Left hindlimb (tissue), 1 donor: ENCODE data around the gene ZMAT3.
A peak's percentile ranks its signal among the peaks of the same experiment; 100 is the strongest.
"Not testable (repeated sequence)": the region's sequence is repeated elsewhere in the genome, so short reads cannot be mapped to it uniquely, and the experiment has no call there.

Source experiments
- DNase-seq: peaks from one replicate; pipeline ENCODE4 v3.0.0-alpha.2; 2018

Gene ZMAT3

GRCh38 chr3:179071323-179072099, at the start of gene ZMAT3:
ZMAT3 (minus strand) TSS chr3:179071809; CDS start chr3:179067752, 4,057 bp downstream.
- peak; percentile 90 for DNase-seq

DNA sequence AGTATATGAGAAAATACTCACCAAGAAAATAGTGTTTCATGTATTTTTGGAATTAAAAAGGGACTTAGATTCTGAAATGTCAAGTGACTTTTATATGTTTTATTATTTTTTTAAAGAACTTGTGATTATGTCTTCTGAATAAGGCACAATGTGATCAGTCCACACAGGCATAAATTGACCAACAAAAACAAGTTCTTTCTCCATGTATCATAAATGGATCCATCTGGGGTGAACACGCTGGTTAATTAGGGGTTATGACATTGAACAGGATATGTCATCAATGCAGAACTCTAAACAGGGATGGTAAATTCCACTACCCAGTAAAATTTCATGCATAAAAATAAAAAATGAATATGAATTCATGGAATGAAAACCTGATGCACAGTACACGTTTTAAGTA, 45.2 kb upstream of the ZMAT3 start:
- no peak for DNase-seq

- DNase-seq = not testable (repeated sequence)
Measured at GRCh38 chr3:179115444-179115843, 43.8 kb upstream of the ZMAT3 start.

DNA sequence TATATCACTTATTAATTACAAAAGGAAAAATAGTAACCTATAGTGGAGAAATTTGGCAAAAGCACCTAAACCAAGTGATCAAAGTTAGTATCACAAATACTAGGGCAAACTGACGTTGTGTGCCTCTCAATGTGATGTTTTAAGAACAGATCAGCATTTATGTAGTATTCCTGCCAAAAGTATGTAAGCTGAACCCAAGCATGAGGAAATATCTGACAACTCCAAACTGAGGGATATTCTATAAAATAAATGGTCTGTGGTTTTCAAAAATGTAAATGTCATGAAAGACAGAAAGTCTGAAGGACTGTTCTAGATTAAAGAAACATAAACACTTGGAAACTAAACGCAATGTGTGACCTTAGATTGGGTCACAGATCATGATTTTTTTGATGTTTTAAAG, 42.3 kb upstream of the ZMAT3 start:
- DNase-seq = no peak

GRCh38 chr3:179108086-179108485, 36.5 kb upstream of the ZMAT3 start:
- DNase-seq = no peak

DNA sequence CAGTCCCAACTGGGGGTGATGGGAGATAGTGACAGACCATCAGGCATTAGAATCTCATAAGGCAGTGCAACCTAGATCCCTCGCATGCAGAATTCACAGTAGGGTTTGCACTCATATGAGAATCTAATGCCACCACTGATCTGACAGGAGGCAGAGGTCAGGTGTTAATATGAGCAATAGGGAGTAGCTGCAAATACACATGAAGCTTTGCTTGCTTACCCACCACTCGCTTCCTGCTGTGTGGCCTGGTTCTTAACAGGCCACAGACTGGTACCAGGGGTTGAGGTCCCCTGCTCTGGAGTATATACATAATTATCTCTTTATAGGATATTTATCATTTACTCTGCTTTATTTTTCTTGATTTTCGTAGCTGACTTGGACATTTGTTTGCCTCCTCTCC, 36.0 kb upstream of the ZMAT3 start:
- DNase-seq = no peak

DNA sequence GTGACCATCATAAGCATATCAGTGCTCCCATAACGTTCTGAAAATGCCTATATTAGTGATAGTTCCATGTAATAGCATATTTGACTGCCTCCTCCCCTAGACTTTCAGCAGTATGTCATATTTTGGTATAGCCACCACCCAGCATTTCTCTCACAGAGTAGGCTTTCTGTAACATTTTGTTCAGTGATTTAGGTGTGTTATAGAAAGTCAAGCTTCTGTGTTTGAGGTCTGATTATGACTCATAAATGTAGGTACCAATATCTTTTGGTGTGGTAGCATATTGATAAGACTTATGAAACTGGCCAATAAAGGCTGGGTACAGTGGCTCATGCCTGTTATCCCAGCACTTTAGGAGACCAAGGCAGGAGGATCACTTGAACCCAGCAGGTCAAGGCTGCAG, 34.3 kb upstream of the ZMAT3 start:
- DNase-seq = no peak

- DNase-seq = no peak
Measured at GRCh38 chr3:179100652-179101051, 29.0 kb upstream of the ZMAT3 start.

DNA sequence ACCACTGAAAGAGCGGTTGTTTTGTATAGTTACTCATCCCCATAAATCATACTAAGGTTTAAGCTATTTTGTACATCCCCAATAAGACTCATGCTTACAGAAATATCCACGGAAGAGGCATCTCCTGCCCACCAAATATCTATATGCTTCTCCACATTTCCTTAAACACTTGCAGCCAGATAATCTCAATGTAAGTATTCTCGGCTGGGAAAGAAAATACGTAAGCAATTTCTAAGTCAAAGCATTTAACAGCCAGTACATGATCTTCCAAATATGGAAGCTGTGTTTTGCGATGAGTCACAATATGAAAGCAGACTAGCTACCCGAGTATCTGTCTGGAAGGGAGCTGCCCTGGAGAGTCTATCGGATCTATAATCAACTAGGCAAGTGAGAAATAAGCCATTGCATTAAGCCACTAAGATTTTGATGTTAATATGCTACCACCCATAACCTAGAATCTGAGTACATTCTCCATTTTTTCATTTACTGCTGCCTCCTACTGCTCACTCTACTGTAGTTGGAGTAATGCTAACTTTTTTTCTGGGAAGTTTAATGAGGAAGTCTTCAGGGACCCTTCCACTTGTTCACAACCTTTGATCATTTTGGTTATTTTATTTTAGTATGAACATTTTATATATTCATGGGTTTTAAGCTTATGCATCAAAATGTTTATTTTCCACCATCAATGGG, 26.9 kb upstream of the ZMAT3 start:
- DNase-seq = no peak

- no peak for DNase-seq
Measured at GRCh38 chr3:179093807-179094206, 22.2 kb upstream of the ZMAT3 start.

DNA sequence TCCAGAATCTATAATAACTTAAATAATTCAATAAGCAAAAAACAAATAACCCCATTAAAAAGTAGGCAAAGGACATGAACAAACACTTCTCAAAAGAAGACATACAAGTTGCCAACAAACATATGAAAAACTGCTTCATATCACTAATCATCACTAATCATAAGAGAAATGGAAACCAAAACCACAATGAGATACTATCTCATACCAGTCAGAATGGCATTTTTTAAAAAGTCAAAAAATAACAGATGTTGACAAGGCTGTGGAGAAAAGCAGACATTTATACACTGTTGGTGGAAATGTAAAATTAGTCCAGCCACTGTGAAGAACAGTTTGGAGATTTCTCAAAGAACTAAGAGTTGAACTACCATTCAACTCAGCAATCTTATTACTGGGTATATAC, 19.5 kb upstream of the ZMAT3 start:
- DNase-seq = no peak

DNA sequence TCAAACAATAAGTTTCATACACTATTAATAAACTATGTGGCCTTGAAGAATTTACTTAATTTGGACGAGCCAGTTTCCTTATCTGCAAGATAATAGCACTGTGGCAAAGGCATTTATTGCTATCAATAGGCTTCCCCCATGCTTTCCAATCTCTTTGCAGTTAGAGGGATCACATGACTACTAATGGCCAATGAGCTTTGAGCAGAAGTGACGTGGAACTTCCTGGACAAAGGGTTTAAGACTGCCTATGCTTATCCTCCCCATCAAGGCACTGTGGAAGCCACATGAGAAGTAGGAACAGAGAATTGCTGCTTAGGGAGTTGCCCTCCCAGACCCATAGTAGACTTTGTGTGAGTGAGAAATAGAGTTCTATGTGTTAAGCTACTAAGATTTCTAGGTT, 16.7 kb upstream of the ZMAT3 start:
- DNase-seq = no peak

GRCh38 chr3:179083977-179084376, 12.4 kb upstream of the ZMAT3 start:
- DNase-seq = no peak

- no peak for DNase-seq
Measured at GRCh38 chr3:179082416-179082815, 10.8 kb upstream of the ZMAT3 start.

DNA sequence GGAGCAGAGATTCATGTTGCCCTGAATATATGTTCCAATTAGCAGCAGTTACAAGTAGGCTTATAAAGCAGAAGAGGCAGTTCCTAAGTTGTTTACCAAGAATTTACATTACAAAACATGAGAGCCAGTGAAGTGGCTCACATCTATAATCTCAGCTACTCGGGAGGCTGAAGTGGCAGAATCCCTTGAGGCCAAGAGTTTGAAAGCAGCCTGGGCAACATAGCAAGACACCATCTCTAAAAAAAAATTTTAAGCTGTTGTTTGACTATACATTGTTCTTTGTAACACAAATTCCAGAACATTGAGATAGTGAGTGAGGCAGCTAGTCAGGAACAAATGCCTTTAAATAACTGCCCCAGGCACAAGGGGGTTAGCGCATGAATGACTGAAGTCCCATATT, 10.3 kb upstream of the ZMAT3 start:
- no peak for DNase-seq

GRCh38 chr3:179079537-179079936, 7.9 kb upstream of the ZMAT3 start:
- DNase-seq = no peak

DNA sequence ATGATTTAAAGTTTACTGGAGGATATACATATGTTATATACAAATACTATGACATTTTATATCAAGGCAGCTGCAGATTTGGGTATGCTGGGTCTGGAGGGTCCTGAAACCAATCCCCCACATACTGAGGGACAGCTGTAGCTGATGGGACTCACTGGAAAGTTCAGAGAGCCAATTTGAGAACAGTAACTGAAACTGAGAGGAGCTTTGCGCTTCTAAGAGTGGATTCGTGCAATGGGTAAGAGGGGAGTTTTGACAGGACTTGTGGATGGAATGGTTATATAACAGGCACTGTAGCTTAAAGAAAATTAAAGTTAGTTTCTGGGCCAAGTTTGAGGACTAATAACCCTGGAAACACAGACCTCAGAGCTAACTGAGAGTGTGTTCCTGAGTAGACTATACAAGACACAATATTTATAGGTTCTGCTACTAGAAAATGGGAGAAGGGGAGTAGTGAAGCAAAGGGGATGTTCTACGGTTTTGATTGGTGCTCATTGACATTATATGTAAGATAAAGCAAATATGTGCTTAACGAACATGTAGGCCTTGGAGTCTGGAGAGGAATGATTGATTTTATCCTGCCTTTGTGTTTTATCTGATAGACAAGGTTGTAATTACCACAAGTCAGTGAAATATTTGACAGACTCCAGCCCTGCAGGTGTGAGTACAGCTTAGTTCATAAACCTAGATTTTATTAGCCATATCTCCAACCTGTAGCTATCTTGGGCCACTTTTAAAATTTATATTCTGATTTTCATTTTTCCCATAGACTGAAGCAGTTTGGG, 4.8 kb upstream of the ZMAT3 start:
- DNase-seq = no peak

DNA sequence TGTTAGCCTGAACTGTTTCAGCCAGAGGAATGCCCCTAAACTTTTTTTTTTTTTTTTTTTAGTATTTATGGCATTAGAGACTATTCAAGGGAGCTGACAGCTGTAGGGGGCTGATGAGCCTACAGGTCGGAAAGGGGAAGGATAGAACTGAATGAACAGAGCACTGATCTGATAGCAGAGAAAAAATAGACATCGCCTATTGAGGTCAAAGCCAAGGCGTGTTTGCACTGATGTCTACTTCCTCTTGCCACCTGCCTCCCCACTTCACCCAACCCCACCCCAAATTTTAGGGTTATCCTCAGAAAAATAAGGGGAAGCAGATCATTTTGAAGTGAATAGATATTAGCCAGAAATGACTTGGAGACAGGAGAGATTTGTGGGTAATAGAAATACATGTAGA, 3.0 kb upstream of the ZMAT3 start:
- no peak for DNase-seq

- no peak for DNase-seq
Measured at GRCh38 chr3:179073816-179074215, 2.2 kb upstream of the ZMAT3 start.

GRCh38 chr3:179072100-179072438, 460 bp upstream of the ZMAT3 start:
- DNase-seq = peak; percentile 48

- DNase-seq = no peak
Measured at GRCh38 chr3:179071027-179071322, 634 bp downstream of the ZMAT3 start.

DNA sequence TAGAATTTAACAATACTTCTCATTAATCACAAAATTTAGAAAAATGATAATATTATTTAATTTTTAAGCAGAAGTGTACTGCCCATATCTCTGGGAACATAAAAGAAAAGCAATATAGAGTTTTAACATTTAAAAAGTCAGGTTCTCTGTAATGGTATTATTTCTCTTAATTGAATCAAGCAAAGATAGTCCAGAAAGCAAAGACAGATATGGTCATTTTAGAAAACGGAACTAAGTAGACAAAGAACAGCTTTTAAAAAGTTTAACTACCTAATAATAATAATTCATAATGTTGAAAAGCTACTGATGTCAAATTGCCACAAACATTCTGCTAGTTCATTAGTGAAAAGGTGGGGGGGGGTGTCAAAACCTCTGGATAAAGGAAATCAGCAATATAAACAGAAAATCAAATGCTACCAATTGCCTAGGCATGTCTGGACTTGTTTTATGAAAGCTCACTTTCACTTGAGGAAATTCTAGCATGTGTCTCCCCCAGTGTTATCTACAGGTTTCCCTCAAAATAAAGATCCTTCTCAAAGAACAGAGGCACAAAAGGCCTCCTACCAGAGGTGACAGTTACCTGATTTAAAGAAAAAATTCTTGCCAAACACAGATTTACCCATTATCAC, 1.7 kb downstream of the ZMAT3 start:
- no peak for DNase-seq

DNA sequence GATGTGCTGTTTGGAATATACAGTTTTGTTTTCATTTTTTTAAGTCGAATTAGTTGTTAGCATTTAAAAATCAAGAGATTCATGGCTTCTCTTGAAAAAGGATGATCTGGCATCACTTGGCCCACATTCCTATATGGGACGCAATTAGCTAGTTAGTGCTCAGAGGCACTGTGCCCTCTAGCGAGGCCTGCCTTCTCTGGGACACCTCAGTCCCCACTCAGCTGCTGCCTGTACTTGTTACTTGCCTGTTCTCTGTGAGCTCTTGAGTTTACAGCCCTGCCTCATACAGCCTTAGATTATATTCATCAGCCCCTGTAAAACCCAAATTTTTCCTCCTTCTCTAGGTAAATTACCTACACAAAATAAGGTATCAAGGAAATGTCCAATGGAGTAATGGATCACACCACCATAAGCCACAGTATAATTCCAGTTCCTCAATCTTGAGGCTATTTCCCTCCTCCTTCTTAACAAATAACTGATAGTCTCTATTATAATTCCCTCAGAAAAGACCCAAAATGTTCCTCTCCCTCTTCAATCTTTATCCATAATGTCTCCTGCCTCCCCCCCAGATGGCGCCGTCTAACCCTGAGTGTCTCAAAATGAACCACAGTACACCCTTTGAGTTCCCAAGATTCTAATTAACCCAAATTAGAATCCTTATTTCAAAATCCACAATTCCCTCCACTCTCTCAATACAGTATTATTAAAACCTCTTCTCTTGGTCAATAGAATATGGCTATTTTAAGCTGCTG, 2.7 kb downstream of the ZMAT3 start:
- no peak for DNase-seq
